Retinal pigment epithelial cell (primary cell): ENCODE measurements around the gene THAP5.

Experiments used
- DNase-seq: peaks from one replicate; pipeline ENCODE4 v3.0.0-alpha.2; 2010; ENCODE audit warnings: low read depth
- H3K4me3 ChIP-seq: 2 replicates; pipeline ENCODE4 v1.5.1; 2011; ENCODE audit warnings: mild to moderate bottlenecking, low read length, control low read depth, moderate library complexity
- TF ChIP-seq, protein P1 (sequence below): conservative IDR thresholded peaks from 2 replicates; pipeline ENCODE4 v1.5.1; 2011; ENCODE audit warnings: low read depth, low read length, control low read depth, inconsistent platforms

THAP5 gene

GRCh38 chr7:108572480-108572879 lies 3.0 kb upstream of the THAP5 start:
- TF ChIP-seq, protein P1, sequence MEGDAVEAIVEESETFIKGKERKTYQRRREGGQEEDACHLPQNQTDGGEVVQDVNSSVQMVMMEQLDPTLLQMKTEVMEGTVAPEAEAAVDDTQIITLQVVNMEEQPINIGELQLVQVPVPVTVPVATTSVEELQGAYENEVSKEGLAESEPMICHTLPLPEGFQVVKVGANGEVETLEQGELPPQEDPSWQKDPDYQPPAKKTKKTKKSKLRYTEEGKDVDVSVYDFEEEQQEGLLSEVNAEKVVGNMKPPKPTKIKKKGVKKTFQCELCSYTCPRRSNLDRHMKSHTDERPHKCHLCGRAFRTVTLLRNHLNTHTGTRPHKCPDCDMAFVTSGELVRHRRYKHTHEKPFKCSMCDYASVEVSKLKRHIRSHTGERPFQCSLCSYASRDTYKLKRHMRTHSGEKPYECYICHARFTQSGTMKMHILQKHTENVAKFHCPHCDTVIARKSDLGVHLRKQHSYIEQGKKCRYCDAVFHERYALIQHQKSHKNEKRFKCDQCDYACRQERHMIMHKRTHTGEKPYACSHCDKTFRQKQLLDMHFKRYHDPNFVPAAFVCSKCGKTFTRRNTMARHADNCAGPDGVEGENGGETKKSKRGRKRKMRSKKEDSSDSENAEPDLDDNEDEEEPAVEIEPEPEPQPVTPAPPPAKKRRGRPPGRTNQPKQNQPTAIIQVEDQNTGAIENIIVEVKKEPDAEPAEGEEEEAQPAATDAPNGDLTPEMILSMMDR, result no peak
- no peak overlapping the region for H3K4me3 ChIP-seq
- DNase-seq, result no peak

DNA sequence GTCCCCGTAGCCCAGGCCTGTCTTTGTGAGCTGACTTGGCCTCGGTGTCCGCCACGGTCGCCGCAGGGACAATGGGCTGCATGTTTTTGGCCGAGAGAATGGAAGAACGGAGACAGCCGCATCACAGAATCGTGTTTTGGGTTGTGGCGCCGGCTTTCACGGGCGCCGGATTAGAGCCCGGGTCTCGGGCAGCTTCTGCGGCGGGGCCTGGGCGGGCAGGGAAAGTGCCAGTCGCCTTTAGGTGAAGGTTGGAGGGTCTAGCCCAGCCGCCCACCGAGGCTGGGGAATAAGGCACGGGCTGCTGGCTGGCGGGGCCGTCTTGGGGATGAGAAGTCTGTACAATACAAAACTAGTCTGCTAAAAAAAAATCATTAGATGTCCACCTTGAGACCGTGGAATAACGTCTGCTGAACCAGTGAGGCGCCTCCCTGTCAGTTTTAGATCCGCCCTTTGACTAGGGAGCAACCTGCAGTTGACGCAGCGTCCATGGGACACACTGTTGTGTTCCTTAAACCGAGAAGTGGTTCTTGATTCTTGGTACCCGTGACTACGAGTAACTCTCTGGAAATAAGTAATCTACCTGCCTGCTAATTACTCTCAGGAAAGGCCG lies 745 bp upstream of the THAP5 start:
- TF ChIP-seq, protein P1, result no peak
- H3K4me3 ChIP-seq, result peak overlapping the region; percentile 83
- DNase-seq, result peak; percentile 39

- peak overlapping the region; percentile 83 for H3K4me3 ChIP-seq
- TF ChIP-seq, protein P1, result no peak
- no peak for DNase-seq
Measured at GRCh38 chr7:108568801-108569380, 615 bp downstream of the THAP5 start.

DNA sequence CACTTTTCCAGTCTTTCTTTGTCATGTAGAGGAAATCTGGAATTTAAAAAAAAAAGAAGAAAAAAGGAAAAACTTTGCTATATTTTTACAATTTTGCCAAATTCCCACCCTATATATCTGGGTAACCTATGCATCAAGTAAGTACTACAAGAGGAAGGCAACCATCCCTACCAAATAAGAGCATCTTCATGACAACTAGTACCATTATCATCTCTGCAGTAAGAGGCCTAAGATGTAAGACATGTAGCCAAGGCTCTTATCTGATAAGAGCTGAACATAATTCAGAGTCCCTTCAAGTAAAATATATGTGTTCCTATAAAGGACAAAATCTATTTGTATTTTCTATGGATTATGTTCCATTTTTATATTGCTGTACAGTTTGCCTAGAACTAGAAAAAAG lies 3.5 kb downstream of the THAP5 start:
- TF ChIP-seq, protein P1, result no peak
- DNase-seq, result no peak
- H3K4me3 ChIP-seq, result no peak overlapping the region

DNA sequence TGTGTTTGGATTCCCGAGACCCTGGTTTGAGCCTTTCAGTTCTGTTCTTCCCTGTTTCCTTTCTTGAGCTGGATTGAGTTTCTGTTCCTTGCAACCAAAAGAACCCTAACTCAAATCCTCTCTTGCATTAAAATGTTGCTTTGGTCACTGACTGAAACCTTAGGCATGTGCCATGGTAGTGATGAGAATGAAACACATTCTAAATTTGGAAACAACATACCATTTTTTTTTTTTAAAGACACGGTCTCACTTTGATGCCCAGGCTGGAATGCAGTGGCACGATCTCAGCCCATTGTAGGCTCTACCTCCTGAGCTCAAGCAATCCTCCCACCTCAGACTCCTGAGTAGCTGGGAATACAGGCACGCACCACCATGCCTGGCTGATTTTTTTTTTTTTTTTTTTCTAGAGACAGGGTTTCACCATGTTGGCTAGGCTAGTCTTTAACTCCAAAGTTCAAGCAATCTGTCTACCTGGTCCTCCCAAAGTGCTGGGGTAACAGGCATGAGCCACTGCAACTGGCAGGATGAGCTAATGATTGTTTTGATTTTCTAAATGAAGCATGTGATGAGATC lies 8.4 kb downstream of the THAP5 start:
- no peak for DNase-seq
- TF ChIP-seq, protein P1, result no peak
- no peak overlapping the region for H3K4me3 ChIP-seq

GRCh38 chr7:108559253-108559652 lies 10.3 kb downstream of the THAP5 start:
- H3K4me3 ChIP-seq, result no peak overlapping the region
- DNase-seq, result no peak
- TF ChIP-seq, protein P1, result no peak

DNA sequence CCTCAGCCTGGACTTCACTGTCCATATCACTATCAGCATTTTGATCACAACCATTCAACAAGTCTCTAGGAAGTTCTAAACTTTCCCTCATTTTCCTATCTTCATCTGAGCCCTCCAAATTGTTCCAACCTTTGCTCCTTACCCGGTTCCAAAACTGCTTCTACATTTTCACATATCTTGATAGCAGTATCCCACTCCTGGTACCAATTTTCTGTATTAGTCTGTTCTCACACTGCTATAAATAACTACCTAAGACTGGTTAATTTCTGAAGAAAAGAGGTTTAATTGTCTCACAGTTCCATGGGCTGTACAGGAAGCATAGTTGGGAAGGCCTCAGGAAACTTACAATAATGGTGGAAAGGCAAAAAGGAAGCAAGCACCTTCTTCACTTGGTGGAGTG lies 11.9 kb downstream of the THAP5 start:
- TF ChIP-seq, protein P1, result no peak
- H3K4me3 ChIP-seq, result no peak overlapping the region
- DNase-seq, result no peak
